ENCODE data around the gene RGS11. TPM values are rescaled to one million over a fixed set of nuclear protein-coding genes. Genes with fewer than 3 reads are reported as not detected.
A peak's percentile ranks its signal among the peaks of the same experiment; 100 is the strongest.

Gene RGS11
- polyA plus RNA-seq (3.5 and 4.7 TPM in 2 replicates), polyA minus RNA-seq (1.4 and 2.9 TPM in 2 replicates)

GRCh38 chr16:275786-276232 lies at the start of gene RGS11:
RGS11 (minus strand) TSS chr16:275944; CDS start chr16:275911, 33 bp downstream.
- Histone ChIP-seq H3K36me3 (ENCODE audit: insufficient read depth, low read length) (no peaks in the 10 kb centered on the region), H3K9me2 (ENCODE audit: insufficient read depth, low read length) (no peaks in the 10 kb centered on the region), H4K20me1 (ENCODE audit: insufficient read depth) (no peaks in the 10 kb centered on the region), H3K9me3 (ENCODE audit: low read length) (no peaks in the 10 kb centered on the region), H3K9ac (ENCODE audit: low read length) (no peak within 1 kb of the TSS), H2AFZ (ENCODE audit: low read depth, low read length) (no peak within 1 kb of the TSS), H3K4me2 (ENCODE audit: low read length) (no peak within 1 kb of the TSS), H3K27me3 (ENCODE audit: insufficient read depth, low read depth, low read length) (peaks cover 23% of the 10 kb centered on the region), H3K4me3 (ENCODE audit: low read length) (peak within 1 kb of the TSS; percentile 60), H3K79me2 (replicated peaks; ENCODE audit: insufficient read depth, low read length) (no peaks in the 10 kb centered on the region), H3F3A (ENCODE audit: insufficient read depth, low read length, poor library complexity, severe bottlenecking) (no peaks in the 10 kb centered on the region), H3K27ac (ENCODE audit: low read length) (no peak within 1 kb of the TSS)
- TF ChIP-seq MXI1 (conservative IDR thresholded peaks at IDR 0.05; ENCODE audit: poor library complexity, severe bottlenecking) (no peak), SMC3 (conservative IDR thresholded peaks at IDR 0.05; ENCODE audit: poor library complexity) (no peak), EP300 (conservative IDR thresholded peaks at IDR 0.05; ENCODE audit: poor library complexity, severe bottlenecking) (no peak), EZH2 (IDR thresholded peaks at IDR 0.05; ENCODE audit: borderline replicate concordance, insufficient read depth, low read length, poor library complexity, severe bottlenecking) (no peak)

GRCh38 chr16:324451-325334 lies 48.9 kb upstream of the RGS11 start:
- Histone ChIP-seq H2AFZ (ENCODE audit: low read depth, low read length) (no peak overlapping the region), H3K4me3 (ENCODE audit: low read length) (no peak overlapping the region), H4K20me1 (ENCODE audit: insufficient read depth) (no peaks in the 10 kb centered on the region), H3K4me2 (ENCODE audit: low read length) (no peak overlapping the region), H3K9ac (ENCODE audit: low read length) (no peak overlapping the region), H3K27ac (ENCODE audit: low read length) (no peak overlapping the region), H3K36me3 (ENCODE audit: insufficient read depth, low read length) (no peaks in the 10 kb centered on the region), H3K9me3 (ENCODE audit: low read length) (no peaks in the 10 kb centered on the region), H3K79me2 (replicated peaks; ENCODE audit: insufficient read depth, low read length) (peaks cover 4% of the 10 kb centered on the region), H3K27me3 (ENCODE audit: insufficient read depth, low read depth, low read length) (no peaks in the 10 kb centered on the region), H3K9me2 (ENCODE audit: insufficient read depth, low read length) (no peaks in the 10 kb centered on the region), H3F3A (ENCODE audit: insufficient read depth, low read length, poor library complexity, severe bottlenecking) (no peaks in the 10 kb centered on the region)
- no peak for TF ChIP-seq RAD21 (conservative IDR thresholded peaks at IDR 0.05)
- no peak for TF ChIP-seq MXI1 (conservative IDR thresholded peaks at IDR 0.05; ENCODE audit: poor library complexity, severe bottlenecking)
- TF ChIP-seq EP300 (conservative IDR thresholded peaks at IDR 0.05; ENCODE audit: poor library complexity, severe bottlenecking) = no peak
- no peak for TF ChIP-seq POLR2AphosphoS5 (IDR thresholded peaks at IDR 0.05)
- no peak for TF ChIP-seq TAF1 (IDR thresholded peaks at IDR 0.05; ENCODE audit: low read depth)
- no peak for TF ChIP-seq EZH2 (IDR thresholded peaks at IDR 0.05; ENCODE audit: borderline replicate concordance, insufficient read depth, low read length, poor library complexity, severe bottlenecking)
- TF ChIP-seq, protein P1, sequence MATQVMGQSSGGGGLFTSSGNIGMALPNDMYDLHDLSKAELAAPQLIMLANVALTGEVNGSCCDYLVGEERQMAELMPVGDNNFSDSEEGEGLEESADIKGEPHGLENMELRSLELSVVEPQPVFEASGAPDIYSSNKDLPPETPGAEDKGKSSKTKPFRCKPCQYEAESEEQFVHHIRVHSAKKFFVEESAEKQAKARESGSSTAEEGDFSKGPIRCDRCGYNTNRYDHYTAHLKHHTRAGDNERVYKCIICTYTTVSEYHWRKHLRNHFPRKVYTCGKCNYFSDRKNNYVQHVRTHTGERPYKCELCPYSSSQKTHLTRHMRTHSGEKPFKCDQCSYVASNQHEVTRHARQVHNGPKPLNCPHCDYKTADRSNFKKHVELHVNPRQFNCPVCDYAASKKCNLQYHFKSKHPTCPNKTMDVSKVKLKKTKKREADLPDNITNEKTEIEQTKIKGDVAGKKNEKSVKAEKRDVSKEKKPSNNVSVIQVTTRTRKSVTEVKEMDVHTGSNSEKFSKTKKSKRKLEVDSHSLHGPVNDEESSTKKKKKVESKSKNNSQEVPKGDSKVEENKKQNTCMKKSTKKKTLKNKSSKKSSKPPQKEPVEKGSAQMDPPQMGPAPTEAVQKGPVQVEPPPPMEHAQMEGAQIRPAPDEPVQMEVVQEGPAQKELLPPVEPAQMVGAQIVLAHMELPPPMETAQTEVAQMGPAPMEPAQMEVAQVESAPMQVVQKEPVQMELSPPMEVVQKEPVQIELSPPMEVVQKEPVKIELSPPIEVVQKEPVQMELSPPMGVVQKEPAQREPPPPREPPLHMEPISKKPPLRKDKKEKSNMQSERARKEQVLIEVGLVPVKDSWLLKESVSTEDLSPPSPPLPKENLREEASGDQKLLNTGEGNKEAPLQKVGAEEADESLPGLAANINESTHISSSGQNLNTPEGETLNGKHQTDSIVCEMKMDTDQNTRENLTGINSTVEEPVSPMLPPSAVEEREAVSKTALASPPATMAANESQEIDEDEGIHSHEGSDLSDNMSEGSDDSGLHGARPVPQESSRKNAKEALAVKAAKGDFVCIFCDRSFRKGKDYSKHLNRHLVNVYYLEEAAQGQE (IDR thresholded peaks at IDR 0.05; ENCODE audit: borderline replicate concordance) = no peak
- TF ChIP-seq SMC3 (conservative IDR thresholded peaks at IDR 0.05; ENCODE audit: poor library complexity) = no peak
- TF ChIP-seq, protein P2, sequence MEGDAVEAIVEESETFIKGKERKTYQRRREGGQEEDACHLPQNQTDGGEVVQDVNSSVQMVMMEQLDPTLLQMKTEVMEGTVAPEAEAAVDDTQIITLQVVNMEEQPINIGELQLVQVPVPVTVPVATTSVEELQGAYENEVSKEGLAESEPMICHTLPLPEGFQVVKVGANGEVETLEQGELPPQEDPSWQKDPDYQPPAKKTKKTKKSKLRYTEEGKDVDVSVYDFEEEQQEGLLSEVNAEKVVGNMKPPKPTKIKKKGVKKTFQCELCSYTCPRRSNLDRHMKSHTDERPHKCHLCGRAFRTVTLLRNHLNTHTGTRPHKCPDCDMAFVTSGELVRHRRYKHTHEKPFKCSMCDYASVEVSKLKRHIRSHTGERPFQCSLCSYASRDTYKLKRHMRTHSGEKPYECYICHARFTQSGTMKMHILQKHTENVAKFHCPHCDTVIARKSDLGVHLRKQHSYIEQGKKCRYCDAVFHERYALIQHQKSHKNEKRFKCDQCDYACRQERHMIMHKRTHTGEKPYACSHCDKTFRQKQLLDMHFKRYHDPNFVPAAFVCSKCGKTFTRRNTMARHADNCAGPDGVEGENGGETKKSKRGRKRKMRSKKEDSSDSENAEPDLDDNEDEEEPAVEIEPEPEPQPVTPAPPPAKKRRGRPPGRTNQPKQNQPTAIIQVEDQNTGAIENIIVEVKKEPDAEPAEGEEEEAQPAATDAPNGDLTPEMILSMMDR (IDR thresholded peaks at IDR 0.05; ENCODE audit: poor library complexity, severe bottlenecking) = no peak

Data from neural cell (in vitro differentiated cells).